Stimulated activated CD4-positive, alpha-beta T cell treated with anti-CD3 and anti-CD28 coated beads, Interleukin-15, amount 100 ng/mL, for 48 hours (primary cell): ENCODE results near the gene MYO10.

Experiments used
- DNase-seq, 2 donors: peaks; one replicate each; pipeline ENCODE4 v3.0.0-alpha.2; 2020; ENCODE audit warnings: low read depth in 2 of 2

The MYO10 gene

DNA sequence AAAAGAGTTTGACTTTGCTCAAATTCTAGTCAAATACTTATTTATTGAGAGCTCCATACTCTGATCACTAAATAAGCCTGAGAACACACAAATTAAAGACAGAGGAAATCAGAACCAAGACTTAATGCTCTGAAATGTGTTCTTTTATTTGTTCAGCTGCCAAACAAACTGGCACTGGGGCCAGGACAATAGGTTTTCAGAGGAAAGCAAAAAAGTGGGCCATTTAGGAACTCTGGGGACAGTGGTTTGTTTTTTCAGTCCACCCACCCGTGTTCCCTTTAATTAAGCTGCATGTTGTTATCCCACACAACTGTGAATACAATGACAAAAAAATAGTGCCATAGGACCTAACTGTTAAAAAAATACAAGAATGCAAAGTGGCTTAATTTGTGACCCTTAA is 223.9 kb downstream of the MYO10 start:
- no peak for DNase-seq

- no peak for DNase-seq
Measured at GRCh38 chr5:16709691-16710433, 226.2 kb downstream of the MYO10 start.

- DNase-seq = no peak
Measured at GRCh38 chr5:16707869-16708192, 228.3 kb downstream of the MYO10 start.

GRCh38 chr5:16707168-16707868 is 228.8 kb downstream of the MYO10 start:
- DNase-seq = no peak

- no peak for DNase-seq
Measured at GRCh38 chr5:16704945-16705344, 231.1 kb downstream of the MYO10 start.

- DNase-seq = no peak
Measured at GRCh38 chr5:16702964-16703363, 233.1 kb downstream of the MYO10 start.

- DNase-seq = no peak
Measured at GRCh38 chr5:16701134-16702099, 234.7 kb downstream of the MYO10 start.

- no peak for DNase-seq
Measured at GRCh38 chr5:16700081-16700480, 236.0 kb downstream of the MYO10 start.

- no peak for DNase-seq
Measured at GRCh38 chr5:16695779-16696178, 240.3 kb downstream of the MYO10 start.

GRCh38 chr5:16693879-16694278 is 242.2 kb downstream of the MYO10 start:
- DNase-seq = no peak

DNA sequence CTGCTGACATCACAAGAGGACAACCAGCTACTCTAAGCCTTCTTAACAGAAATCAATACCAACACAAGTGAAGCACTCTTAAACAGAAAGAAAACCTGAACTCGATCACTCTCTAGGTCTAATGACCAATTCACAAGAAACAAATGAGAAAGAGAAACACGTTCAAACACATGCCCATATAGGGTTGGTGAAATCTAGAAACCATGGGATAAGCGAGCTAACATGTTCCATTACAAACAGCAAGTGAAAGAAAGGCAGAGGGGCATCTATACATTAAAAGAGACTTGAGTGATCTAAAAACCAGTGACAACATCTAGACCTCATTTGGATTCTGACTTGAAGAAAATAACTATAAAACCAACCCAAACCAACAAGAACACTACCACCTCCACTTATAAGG is 244.4 kb downstream of the MYO10 start:
- DNase-seq = no peak

DNA sequence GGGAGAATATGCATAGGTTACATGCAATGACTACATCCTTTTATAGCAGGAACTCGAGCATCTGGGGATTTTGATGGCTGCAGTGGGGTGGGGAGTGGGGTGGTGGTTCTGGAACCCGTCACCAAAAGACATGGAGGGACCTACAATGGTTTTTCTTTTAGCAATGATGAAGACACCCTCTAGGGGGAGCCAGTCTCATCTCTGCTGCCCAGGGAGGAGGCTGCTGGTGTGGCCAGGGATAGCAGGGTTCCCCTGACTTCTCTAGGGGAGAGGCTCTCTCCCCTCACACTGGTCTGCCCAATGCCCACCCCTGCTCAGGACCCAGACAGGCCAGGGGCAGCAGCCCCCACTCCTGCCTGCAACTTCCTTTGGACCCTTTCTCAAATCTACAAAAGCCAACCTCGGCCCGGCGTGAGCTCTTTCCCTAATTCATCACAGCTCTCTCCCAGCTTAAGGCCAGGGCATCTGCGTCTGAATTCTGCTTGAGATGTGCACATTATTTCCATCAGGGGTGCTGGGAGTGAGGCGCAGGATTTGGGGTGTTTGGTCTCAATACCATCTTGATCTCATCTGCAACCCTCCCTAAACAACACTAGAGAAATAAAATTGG is 245.7 kb downstream of the MYO10 start:
- DNase-seq = peak in 1 of 2 donors; percentile 9

DNA sequence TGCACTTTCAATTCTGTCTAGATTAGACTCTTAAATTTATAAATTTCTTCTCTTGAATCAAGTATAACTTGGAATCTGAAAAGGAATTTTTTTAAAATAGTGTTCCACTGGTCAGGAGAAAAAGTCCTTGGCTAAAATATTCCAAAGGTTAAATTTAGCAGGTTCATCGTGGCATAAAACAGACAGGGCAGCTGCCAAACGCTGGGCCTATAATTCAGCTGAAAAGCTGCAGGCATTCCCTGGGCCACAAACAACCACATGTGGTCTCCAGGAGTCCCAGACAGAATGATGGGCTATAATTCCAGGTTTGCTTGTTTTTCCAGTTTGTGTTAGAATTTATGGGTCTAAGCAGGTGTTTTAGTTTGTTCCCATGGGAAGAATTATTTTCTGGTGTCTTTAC is 248.2 kb downstream of the MYO10 start:
- no peak for DNase-seq

DNA sequence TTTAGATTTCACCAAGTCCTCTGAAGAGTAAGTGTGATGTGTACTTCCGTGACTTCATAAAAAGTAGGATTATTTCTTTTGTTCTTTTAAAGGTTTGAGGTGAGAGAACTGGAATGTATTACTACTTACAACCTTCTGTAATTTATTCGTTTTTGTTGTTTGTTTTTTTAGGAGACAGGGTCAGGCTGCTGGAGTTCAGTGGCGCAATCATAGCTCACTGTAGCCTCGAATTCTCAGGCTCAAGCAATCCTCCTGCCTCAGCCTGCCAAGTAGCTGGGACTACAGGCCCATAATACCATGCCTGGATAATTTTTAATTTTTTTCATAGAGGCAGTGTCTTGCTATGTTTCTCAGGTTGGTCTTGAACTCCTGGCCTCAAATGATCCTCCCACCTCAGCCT is 251.0 kb downstream of the MYO10 start:
- no peak for DNase-seq

DNA sequence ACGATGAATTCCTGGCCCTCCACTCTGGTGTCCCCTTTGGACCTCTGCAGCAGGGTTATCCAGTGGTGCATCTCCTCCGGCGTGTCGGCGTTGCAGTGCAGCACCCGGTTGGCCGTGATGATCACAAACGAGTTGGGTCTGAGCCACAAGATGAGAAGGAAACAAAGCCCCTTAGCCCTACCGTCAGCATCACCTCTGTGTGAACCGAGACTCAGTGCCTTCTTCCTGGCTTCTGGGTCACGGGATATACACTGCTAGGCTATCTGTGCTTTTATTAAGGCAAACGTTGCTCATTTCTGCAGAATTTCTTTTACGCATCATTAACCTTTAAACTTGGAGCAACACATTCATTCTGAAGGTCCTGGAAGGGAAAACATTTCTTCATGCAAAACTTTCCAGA is 254.2 kb downstream of the MYO10 start:
- no peak for DNase-seq

DNA sequence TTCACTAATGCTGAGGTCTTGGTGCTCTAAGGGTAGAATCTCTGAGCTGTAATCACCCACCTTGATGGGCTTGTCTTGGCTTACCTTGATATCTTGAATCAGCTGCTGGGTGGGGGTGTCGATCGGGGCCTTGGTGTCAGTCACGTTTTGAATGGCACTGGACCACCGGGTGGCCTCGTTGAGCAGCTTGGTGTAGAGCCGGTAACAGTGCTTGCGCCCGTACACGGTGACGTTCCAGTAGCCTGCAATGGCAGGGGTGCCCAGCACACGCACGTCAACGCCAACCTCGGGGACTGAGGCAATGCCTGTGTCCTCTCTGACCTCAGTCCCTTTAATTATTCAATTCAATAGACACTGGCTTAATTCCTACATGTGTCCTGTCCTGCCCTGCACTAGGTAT is 256.2 kb downstream of the MYO10 start:
- DNase-seq = no peak

- no peak for DNase-seq
Measured at GRCh38 chr5:16679190-16679589, 256.9 kb downstream of the MYO10 start.

GRCh38 chr5:16675806-16676205 is 260.3 kb downstream of the MYO10 start:
- no peak for DNase-seq

GRCh38 chr5:16674750-16675149 is 261.3 kb downstream of the MYO10 start:
- no peak for DNase-seq

GRCh38 chr5:16673241-16674201 is 262.6 kb downstream of the MYO10 start:
- no peak for DNase-seq

- DNase-seq = no peak
Measured at GRCh38 chr5:16671208-16671607, 264.9 kb downstream of the MYO10 start.
